ENCODE data around the gene PDCD11.
"Not testable (repeated sequence)": the region's sequence is repeated elsewhere in the genome, so short reads cannot be mapped to it uniquely, and the experiment has no call there.

Gene PDCD11

DNA sequence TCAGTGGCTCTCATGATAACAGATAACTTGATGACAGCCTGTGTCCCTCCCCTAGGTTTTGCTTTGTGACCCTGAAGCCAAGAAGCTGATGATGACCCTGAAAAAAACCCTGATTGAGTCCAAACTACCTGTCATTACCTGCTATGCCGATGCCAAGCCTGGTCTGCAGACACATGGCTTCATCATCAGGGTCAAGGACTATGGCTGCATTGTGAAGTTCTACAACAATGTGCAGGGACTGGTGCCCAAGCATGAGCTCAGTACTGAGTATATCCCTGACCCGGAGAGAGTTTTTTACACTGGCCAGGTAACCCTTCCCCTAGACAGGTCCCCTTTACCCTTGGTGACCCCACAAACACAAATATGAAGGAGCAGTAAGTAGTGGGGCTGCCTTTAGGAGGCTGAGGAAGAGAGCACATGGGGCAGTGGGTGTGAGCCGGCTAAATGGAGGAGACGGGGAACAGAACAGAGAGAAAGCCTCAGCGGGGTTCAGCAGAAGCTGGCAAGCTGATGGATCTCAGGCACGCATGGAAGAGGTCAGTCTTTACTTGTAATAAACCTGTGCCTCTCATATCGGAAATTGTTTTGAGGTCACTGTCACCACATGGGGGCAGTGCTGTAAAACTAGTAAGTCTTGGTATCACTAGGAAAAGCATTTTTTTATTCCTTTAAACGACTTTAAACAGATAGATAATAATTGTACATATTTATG lies 20.2 kb downstream of the PDCD11 start:
- no CpG with 5 or more reads among the region's 8 CpGs for WGBS (ENCODE audit: insufficient coverage, insufficient read length)
- Histone ChIP-seq H3K9me3 (ENCODE audit: control insufficient read depth, insufficient read depth, low read length) (no peaks in the 10 kb centered on the region), H3K27ac (ENCODE audit: low read length) (no peak overlapping the region), H3K4me3 (ENCODE audit: low read length) (no peak overlapping the region), H3K4me1 (ENCODE audit: control insufficient read depth, insufficient read depth, low read length) (no peaks in the 10 kb centered on the region), H3K36me3 (ENCODE audit: control insufficient read depth, insufficient read depth, low read length) (peaks cover 58% of the 10 kb centered on the region), H3K27me3 (ENCODE audit: control insufficient read depth, insufficient read depth, low read length) (no peaks in the 10 kb centered on the region)
- DNase-seq (ENCODE audit: low read depth, low spot score): no peak

DNA sequence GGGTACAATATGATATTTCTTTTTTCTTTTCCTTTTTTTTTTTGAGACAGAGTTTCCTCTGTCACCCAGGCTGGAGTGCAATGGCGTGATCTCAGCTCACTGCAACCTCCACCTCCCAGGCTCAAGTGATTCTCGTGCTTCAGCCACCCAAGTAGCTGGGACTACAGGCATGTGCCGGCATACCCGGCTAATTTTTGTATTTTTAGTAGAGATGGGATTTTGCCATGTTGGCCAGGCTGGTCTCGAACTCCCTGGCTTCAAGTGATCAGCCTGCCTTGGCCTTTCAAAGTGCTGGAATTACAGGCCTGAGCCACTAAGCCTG lies 20.7 kb downstream of the PDCD11 start:
- H3K4me1 ChIP-seq (ENCODE audit: control insufficient read depth, insufficient read depth, low read length); H3K27me3 ChIP-seq (ENCODE audit: control insufficient read depth, insufficient read depth, low read length); H3K4me3 ChIP-seq (ENCODE audit: low read length); H3K9me3 ChIP-seq (ENCODE audit: control insufficient read depth, insufficient read depth, low read length); DNase-seq (ENCODE audit: low read depth, low spot score); H3K27ac ChIP-seq (ENCODE audit: low read length): not testable (repeated sequence)
- no CpG with 5 or more reads among the region's 5 CpGs for WGBS (ENCODE audit: insufficient coverage, insufficient read length)
- peaks cover 58% of the 10 kb centered on the region for H3K36me3 ChIP-seq (ENCODE audit: control insufficient read depth, insufficient read depth, low read length)

DNA sequence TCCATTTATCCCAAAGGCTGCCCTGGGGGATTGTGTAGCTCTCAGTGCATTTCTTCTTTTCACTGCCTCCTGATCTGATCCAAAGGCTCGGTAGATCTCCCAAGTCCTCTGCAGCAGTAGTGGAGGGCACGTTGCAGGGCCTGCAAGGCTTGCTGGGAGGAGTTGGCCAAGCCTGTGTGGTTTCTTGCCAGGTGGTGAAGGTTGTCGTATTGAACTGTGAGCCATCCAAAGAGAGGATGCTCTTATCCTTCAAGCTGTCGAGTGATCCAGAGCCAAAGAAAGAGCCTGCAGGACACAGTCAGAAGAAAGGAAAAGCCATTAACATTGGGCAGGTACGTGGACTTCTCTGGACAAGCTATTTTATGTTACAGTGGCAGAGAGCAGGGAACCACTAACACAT lies 21.2 kb downstream of the PDCD11 start:
- H3K27ac ChIP-seq (ENCODE audit: low read length): no peak overlapping the region
- DNase-seq (ENCODE audit: low read depth, low spot score): no peak
- H3K27me3 ChIP-seq (ENCODE audit: control insufficient read depth, insufficient read depth, low read length): no peaks in the 10 kb centered on the region
- WGBS (ENCODE audit: insufficient coverage, insufficient read length): no CpG with 5 or more reads among the region's 5 CpGs
- peaks cover 56% of the 10 kb centered on the region for H3K36me3 ChIP-seq (ENCODE audit: control insufficient read depth, insufficient read depth, low read length)
- no peaks in the 10 kb centered on the region for H3K4me1 ChIP-seq (ENCODE audit: control insufficient read depth, insufficient read depth, low read length)
- H3K9me3 ChIP-seq (ENCODE audit: control insufficient read depth, insufficient read depth, low read length): no peaks in the 10 kb centered on the region
- H3K4me3 ChIP-seq (ENCODE audit: low read length): no peak overlapping the region

DNA sequence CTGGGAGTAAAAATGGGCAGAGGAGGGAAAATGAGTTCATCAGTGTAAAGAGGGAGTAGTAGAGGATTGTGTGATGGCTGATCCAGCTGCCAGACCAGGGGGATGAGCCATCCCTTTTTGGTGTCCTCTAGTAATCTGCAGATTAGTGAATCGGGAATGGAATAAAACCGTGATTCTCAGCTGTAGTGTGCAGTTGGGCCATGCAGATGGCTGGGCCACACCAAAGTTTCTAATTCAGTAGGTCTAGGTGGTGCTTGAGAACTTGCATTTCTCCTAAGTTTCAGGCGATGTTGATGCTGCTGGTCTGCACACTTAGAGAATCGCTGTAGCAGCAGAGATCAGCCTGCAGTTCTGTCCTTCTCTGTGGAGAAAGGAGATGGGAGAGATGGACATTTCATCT lies 22.7 kb downstream of the PDCD11 start:
- Histone ChIP-seq H3K27me3 (ENCODE audit: control insufficient read depth, insufficient read depth, low read length) (no peaks in the 10 kb centered on the region), H3K4me1 (ENCODE audit: control insufficient read depth, insufficient read depth, low read length) (no peaks in the 10 kb centered on the region), H3K4me3 (ENCODE audit: low read length) (no peak overlapping the region), H3K9me3 (ENCODE audit: control insufficient read depth, insufficient read depth, low read length) (no peaks in the 10 kb centered on the region), H3K27ac (ENCODE audit: low read length) (no peak overlapping the region), H3K36me3 (ENCODE audit: control insufficient read depth, insufficient read depth, low read length) (peaks cover 54% of the 10 kb centered on the region)
- no CpG with 5 or more reads among the region's 4 CpGs for WGBS (ENCODE audit: insufficient coverage, insufficient read length)
- no peak for DNase-seq (ENCODE audit: low read depth, low spot score)

DNA sequence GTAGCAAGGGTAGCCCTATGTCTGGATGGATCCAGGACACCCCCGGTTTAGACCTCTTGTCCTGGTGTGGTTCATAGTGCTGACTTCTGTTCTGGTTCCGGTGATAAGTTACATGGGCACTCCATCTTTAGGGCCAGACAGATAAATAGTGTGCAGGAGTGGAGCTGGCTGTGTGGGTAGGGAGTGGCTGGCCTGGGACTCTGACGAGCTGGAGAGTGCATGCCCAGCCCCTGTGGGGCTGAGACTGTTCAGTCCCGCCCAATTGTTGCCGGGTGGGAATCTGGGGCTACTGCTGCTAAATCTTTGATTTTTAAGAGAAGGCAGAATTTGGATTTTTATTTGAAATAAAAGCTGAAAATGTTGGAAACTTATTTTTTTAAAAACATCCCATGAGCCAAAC lies 27.3 kb downstream of the PDCD11 start:
- Histone ChIP-seq H3K4me3 (ENCODE audit: low read length) (no peak overlapping the region), H3K9me3 (ENCODE audit: control insufficient read depth, insufficient read depth, low read length) (no peaks in the 10 kb centered on the region), H3K36me3 (ENCODE audit: control insufficient read depth, insufficient read depth, low read length) (peaks cover 44% of the 10 kb centered on the region), H3K4me1 (ENCODE audit: control insufficient read depth, insufficient read depth, low read length) (no peaks in the 10 kb centered on the region), H3K27ac (ENCODE audit: low read length) (no peak overlapping the region), H3K27me3 (ENCODE audit: control insufficient read depth, insufficient read depth, low read length) (no peaks in the 10 kb centered on the region)
- no CpG with 5 or more reads among the region's 5 CpGs for WGBS (ENCODE audit: insufficient coverage, insufficient read length)
- no peak for DNase-seq (ENCODE audit: low read depth, low spot score)

DNA sequence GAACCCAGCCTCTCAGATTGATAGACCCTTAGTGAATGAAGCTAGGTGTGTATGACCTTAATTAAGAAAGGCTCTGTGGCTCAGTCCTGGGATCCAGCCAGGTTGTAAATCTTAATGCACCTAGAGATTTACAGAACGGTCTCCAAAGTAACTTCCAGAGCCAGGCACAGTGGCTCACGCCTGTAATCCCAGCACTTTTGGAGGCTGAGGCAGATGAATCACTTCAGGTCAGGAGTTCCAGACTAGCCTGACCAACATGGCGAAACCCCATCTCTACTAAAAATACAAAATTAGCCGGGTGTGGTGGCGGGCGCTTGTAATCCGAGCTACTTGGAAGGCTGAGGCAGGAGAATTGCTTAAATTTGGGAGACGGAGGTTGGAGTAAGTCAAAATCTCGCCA lies 31.4 kb downstream of the PDCD11 start:
- H3K36me3 ChIP-seq (ENCODE audit: control insufficient read depth, insufficient read depth, low read length): peaks cover 42% of the 10 kb centered on the region
- H3K27ac ChIP-seq (ENCODE audit: low read length): no peak overlapping the region
- no CpG with 5 or more reads among the region's 9 CpGs for WGBS (ENCODE audit: insufficient coverage, insufficient read length)
- H3K4me1 ChIP-seq (ENCODE audit: control insufficient read depth, insufficient read depth, low read length): no peaks in the 10 kb centered on the region
- H3K9me3 ChIP-seq (ENCODE audit: control insufficient read depth, insufficient read depth, low read length): no peaks in the 10 kb centered on the region
- DNase-seq (ENCODE audit: low read depth, low spot score): no peak
- H3K4me3 ChIP-seq (ENCODE audit: low read length): no peak overlapping the region
- H3K27me3 ChIP-seq (ENCODE audit: control insufficient read depth, insufficient read depth, low read length): no peaks in the 10 kb centered on the region

DNA sequence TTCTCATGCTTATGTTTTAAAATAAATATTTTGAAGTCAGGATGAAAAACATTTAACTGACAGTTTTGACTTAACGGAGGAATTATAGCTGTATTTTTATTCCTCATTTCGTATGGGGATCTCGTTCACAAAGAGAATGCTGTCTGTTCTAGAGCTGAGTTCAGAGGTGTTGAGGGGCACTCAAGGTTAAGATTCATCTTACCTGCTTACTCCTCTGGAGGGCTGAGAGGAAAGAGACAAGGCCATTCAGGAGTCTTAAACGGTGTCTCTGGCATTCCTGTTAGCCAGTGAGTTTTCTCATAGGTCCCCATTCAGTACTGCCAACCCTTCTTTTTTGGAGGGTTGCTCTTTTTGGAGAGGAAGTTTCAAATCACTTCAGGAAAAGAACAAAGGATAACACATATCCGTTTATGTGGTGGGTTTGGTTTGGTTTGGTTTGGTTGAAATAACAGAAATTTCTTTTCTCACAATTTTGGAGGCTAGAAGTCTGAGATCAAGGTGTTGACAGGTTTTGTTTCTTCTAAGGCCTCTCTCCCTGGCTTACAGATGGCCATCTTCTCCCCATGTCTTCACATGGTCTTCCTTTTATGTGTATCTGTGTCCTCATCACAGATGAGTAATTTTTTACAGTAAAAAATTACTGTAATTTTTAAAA lies 32.7 kb downstream of the PDCD11 start:
- no peak overlapping the region for H3K4me3 ChIP-seq (ENCODE audit: low read length)
- H3K4me1 ChIP-seq (ENCODE audit: control insufficient read depth, insufficient read depth, low read length): no peaks in the 10 kb centered on the region
- H3K27me3 ChIP-seq (ENCODE audit: control insufficient read depth, insufficient read depth, low read length): no peaks in the 10 kb centered on the region
- no peak for DNase-seq (ENCODE audit: low read depth, low spot score)
- no peaks in the 10 kb centered on the region for H3K9me3 ChIP-seq (ENCODE audit: control insufficient read depth, insufficient read depth, low read length)
- H3K36me3 ChIP-seq (ENCODE audit: control insufficient read depth, insufficient read depth, low read length): peaks cover 37% of the 10 kb centered on the region
- no peak overlapping the region for H3K27ac ChIP-seq (ENCODE audit: low read length)
- WGBS (ENCODE audit: insufficient coverage, insufficient read length): no CpG with 5 or more reads among the region's 5 CpGs

DNA sequence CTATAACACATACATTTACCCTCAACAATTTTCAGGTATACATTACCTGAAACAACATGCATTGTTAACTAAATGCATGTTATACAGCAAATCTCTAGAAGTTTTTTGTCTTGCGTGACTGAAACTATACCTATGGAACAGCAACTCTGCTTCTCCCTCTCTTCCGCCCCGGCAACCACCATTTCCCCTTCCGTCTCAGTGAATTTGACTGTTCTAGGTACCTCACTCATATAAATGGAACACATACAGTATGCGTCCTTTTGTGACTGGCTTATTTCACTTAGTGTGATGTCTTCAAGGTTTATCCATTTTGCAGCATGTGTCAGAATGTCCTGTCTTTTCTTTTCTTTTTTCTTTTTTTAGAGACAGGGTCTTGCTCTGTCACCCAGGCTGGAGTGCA lies 33.2 kb downstream of the PDCD11 start:
- DNase-seq (ENCODE audit: low read depth, low spot score): no peak
- Histone ChIP-seq H3K27me3 (ENCODE audit: control insufficient read depth, insufficient read depth, low read length) (no peaks in the 10 kb centered on the region), H3K27ac (ENCODE audit: low read length) (no peak overlapping the region), H3K9me3 (ENCODE audit: control insufficient read depth, insufficient read depth, low read length) (no peaks in the 10 kb centered on the region), H3K36me3 (ENCODE audit: control insufficient read depth, insufficient read depth, low read length) (peaks cover 40% of the 10 kb centered on the region), H3K4me3 (ENCODE audit: low read length) (no peak overlapping the region), H3K4me1 (ENCODE audit: control insufficient read depth, insufficient read depth, low read length) (no peaks in the 10 kb centered on the region)
- WGBS (ENCODE audit: insufficient coverage, insufficient read length): no CpG with 5 or more reads among the region's 5 CpGs

DNA sequence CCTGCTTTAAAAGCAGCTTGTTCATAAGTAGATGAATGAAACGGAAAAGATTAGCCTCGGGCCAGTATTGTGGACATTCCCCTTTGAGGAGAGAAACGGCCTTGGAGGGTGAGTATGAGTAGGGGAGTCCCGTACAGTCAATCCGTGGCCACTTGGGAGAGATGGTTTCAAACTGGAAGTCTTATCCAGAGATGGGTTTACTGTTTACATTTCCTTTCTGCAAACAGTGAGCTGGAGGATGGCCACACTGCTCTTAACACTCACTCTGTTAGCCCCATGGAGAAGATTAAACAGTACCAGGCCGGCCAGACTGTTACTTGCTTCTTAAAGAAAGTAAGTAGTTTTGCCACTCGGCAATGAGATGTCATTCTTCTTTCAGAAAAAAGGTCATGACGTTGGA lies 35.5 kb downstream of the PDCD11 start:
- no CpG with 5 or more reads among the region's 8 CpGs for WGBS (ENCODE audit: insufficient coverage, insufficient read length)

DNA sequence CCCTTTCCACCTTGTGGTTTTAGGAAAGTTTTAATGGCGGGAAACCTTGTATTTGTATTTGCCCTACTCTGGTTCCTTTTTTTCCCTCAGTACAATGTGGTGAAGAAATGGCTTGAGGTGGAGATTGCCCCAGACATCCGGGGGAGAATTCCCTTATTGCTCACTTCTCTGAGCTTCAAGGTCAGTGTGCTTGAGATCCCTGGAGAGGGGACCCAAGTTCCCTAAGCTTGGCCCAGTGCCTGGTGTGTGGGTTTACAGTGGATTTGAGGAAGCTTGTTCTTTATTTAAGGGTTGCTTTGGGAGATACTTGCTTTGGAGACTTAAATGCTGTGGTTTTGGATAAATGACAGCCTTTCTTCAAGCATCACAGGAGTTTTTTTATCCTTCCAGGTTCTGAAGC lies 37.4 kb downstream of the PDCD11 start:
- no peak overlapping the region for H3K27ac ChIP-seq (ENCODE audit: low read length)
- no peak for DNase-seq (ENCODE audit: low read depth, low spot score)
- peaks cover 46% of the 10 kb centered on the region; the same call in 1 of the 2 replicates for H3K36me3 ChIP-seq (ENCODE audit: control insufficient read depth, insufficient read depth, low read length)
- no peaks in the 10 kb centered on the region for H3K9me3 ChIP-seq (ENCODE audit: control insufficient read depth, insufficient read depth, low read length)
- no peaks in the 10 kb centered on the region for H3K27me3 ChIP-seq (ENCODE audit: control insufficient read depth, insufficient read depth, low read length)
- no peak overlapping the region for H3K4me3 ChIP-seq (ENCODE audit: low read length)
- H3K4me1 ChIP-seq (ENCODE audit: control insufficient read depth, insufficient read depth, low read length): no peaks in the 10 kb centered on the region
- WGBS (ENCODE audit: insufficient coverage, insufficient read length): no CpG with 5 or more reads among the region's 2 CpGs

More for the DNA sequence above, 35.5 kb downstream of the PDCD11 start:
- H3K9me3 ChIP-seq (ENCODE audit: control insufficient read depth, insufficient read depth, low read length): no peaks in the 10 kb centered on the region
- H3K4me3 ChIP-seq (ENCODE audit: low read length): no peak overlapping the region
- no peaks in the 10 kb centered on the region for H3K4me1 ChIP-seq (ENCODE audit: control insufficient read depth, insufficient read depth, low read length)
- no peaks in the 10 kb centered on the region for H3K27me3 ChIP-seq (ENCODE audit: control insufficient read depth, insufficient read depth, low read length)
- peaks cover 41% of the 10 kb centered on the region; the same call in 1 of the 2 replicates for H3K36me3 ChIP-seq (ENCODE audit: control insufficient read depth, insufficient read depth, low read length)
- no peak overlapping the region for H3K27ac ChIP-seq (ENCODE audit: low read length)
- DNase-seq (ENCODE audit: low read depth, low spot score): no peak

DNA sequence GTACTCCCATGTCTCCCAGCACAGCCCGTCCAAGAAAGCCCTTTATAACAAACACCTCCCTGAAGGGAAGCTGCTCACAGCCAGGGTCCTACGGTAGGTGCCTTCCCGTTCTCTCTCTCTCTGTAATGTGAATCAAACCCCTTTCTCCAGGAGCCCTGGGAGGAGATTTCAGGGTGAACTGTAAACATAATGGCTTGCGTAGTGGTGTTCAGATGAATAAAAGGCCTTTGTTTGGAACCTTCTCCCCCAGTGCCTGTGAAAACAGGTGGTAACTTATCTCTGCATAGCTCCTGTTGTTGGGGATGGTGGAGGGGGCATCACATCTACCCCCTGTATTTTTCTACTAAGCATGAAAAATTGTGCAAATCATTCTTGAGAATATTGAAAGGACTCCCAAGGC lies 43.4 kb downstream of the PDCD11 start:
- H3K9me3 ChIP-seq (ENCODE audit: control insufficient read depth, insufficient read depth, low read length): no peaks in the 10 kb centered on the region
- peaks cover 58% of the 10 kb centered on the region for H3K36me3 ChIP-seq (ENCODE audit: control insufficient read depth, insufficient read depth, low read length)
- no peaks in the 10 kb centered on the region for H3K27me3 ChIP-seq (ENCODE audit: control insufficient read depth, insufficient read depth, low read length)
- no peak overlapping the region; the same call in 1 of the 2 replicates for H3K4me3 ChIP-seq (ENCODE audit: low read length)
- H3K4me1 ChIP-seq (ENCODE audit: control insufficient read depth, insufficient read depth, low read length): no peaks in the 10 kb centered on the region
- no peak overlapping the region for H3K27ac ChIP-seq (ENCODE audit: low read length)
- no CpG with 5 or more reads among the region's 4 CpGs for WGBS (ENCODE audit: insufficient coverage, insufficient read length)
- DNase-seq (ENCODE audit: low read depth, low spot score): no peak

All from iPS DF 6.9 (cell line).